ENCODE results near the gene LDLRAD4.
A peak's percentile ranks its signal among the peaks of the same experiment; 100 is the strongest.

LDLRAD4 gene

DNA sequence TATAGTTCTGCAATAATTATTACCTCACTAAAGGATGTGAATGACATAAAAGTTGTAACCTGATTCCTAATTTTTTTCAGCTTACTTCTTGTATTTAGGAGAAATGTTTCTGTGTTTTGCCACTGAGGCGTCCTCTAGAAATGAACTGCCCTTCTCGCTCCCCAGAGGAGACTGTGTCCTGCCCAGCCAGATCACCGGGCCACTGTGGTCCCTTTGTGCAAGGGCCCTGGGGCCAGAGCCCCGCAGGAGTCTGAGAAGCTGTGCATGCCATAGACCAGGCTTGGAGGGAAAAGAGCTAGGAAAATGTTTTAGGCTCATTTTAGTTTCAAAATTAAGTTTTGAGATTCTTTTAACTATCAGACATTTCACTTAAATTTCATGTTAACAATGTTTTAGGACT lies 31.1 kb upstream of the LDLRAD4 start:
- no peak overlapping the region for H3K27ac Mint-ChIP-seq

DNA sequence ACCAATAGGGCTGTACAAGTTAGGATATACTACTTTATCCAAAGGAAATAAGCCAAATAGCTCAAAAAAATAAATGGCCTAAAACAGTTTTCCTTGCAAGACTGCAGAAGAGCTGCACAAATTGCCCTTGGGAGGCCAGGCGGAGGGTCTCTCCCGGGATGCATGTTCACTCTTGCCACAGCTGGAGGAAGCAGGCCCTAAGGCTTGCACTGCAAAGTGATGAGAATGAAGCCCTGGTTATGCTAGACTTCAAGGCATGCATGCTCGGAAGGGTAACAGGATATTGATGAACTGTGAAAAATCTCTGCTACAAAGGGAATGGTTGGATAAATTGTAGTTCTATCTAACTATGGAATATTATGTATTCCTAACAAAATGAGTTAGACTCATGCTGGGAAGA lies 27.5 kb upstream of the LDLRAD4 start:
- H3K27ac Mint-ChIP-seq = no peak overlapping the region
- no peaks in the 10 kb centered on the region for H3K27me3 Mint-ChIP-seq
- H3K4me1 Mint-ChIP-seq = no peaks in the 10 kb centered on the region
- H3K9me3 Mint-ChIP-seq = no peaks in the 10 kb centered on the region
- H3K4me3 Mint-ChIP-seq = no peak overlapping the region
- no peaks in the 10 kb centered on the region for H3K36me3 Mint-ChIP-seq

More for the DNA sequence above, 31.1 kb upstream of the LDLRAD4 start:
- no peaks in the 10 kb centered on the region for H3K27me3 Mint-ChIP-seq
- no peaks in the 10 kb centered on the region for H3K9me3 Mint-ChIP-seq
- no peaks in the 10 kb centered on the region for H3K36me3 Mint-ChIP-seq
- no peaks in the 10 kb centered on the region for H3K4me1 Mint-ChIP-seq
- H3K4me3 Mint-ChIP-seq = no peak overlapping the region

DNA sequence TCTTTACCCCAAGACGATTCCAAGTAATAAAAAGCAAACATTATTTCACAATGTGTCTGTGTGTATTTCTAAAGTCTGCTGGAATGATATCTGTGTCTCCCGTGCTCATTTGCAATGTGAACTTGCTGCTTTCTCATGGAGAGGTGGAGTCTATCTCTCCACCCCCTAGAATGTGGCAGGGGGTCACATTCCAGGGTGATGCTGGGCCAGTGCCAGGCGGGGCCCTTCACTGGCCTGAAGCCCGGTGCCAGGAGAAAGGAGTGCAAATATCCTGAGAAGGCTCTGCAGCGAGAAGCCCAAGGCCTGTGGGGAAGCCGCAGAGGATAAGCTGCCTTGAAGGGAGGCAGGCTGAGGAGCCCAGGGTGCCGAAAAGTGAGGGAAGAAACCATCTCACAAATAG lies 26.8 kb upstream of the LDLRAD4 start:
- Mint-ChIP-seq H3K27ac (no peak overlapping the region), H3K4me1 (no peaks in the 10 kb centered on the region), H3K36me3 (no peaks in the 10 kb centered on the region), H3K9me3 (no peaks in the 10 kb centered on the region), H3K27me3 (peaks cover 1% of the 10 kb centered on the region), H3K4me3 (no peak overlapping the region)

DNA sequence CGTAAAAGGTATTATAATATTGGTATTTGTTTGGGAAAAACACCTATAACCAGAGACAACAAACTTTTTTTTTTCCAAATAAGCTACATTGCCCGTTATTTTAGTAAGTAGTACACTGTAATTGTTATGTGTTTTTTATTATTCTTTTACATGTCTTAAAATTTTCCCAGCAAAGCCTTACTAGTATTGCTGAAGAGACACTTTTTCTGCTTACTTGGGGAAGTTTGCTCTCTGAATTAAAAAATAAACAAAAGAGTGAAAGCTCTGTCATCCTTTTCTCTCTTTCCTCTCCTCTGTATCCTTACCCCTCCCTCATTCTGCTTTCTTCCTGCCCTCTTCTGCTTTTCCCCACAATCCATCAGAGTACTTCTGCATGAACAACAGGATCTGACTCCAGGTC lies 25.6 kb upstream of the LDLRAD4 start:
- Mint-ChIP-seq H3K9me3 (no peaks in the 10 kb centered on the region), H3K27ac (no peak overlapping the region), H3K36me3 (no peaks in the 10 kb centered on the region), H3K4me3 (no peak overlapping the region), H3K27me3 (peaks cover 1% of the 10 kb centered on the region), H3K4me1 (no peaks in the 10 kb centered on the region)

DNA sequence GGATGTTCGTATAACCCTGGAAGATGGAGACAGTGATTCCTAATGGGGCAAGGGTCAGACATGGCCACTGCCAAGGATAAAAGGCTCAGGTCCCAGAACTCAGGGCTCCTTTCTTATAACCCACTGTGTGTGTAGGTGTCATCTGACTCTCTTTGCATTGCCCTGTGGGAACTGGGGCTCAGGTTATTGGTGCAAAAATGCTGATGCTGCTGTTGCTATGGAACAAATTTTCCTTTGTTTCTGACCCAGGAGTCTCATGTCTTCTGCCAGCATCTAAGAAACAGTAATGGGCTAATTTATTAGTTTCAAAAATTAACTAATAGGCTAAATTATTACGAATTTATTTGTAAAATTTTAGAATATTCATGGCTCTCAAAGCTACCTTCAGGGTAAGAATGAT lies 24.3 kb upstream of the LDLRAD4 start:
- Mint-ChIP-seq H3K9me3 (peaks cover 4% of the 10 kb centered on the region), H3K4me1 (no peaks in the 10 kb centered on the region), H3K36me3 (peaks cover 3% of the 10 kb centered on the region), H3K27ac (no peak overlapping the region), H3K4me3 (no peak overlapping the region), H3K27me3 (peaks cover 4% of the 10 kb centered on the region)

DNA sequence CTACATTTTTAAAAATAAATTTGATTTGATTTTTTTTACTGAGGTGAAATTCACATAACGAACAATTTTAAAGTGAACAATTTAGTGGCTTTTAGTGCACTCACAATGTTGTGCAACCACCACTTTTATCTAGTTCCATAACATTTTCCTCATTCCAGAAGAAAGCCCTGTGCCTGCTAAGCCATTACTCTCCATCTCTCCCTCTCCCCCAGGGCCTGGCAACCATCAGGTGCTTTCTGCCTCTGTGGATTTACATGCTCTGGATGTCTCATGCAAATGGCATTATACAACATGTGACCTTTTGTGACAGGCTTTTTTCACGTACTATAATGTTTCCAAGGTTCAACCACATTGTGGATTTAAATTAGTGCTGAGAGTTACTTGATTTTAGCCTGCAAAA lies 19.9 kb upstream of the LDLRAD4 start:
- H3K36me3 Mint-ChIP-seq = peaks cover 9% of the 10 kb centered on the region
- H3K4me1 Mint-ChIP-seq = no peaks in the 10 kb centered on the region
- H3K27ac Mint-ChIP-seq = no peak overlapping the region
- peaks cover 4% of the 10 kb centered on the region for H3K9me3 Mint-ChIP-seq
- H3K27me3 Mint-ChIP-seq = peaks cover 8% of the 10 kb centered on the region
- no peak overlapping the region for H3K4me3 Mint-ChIP-seq

DNA sequence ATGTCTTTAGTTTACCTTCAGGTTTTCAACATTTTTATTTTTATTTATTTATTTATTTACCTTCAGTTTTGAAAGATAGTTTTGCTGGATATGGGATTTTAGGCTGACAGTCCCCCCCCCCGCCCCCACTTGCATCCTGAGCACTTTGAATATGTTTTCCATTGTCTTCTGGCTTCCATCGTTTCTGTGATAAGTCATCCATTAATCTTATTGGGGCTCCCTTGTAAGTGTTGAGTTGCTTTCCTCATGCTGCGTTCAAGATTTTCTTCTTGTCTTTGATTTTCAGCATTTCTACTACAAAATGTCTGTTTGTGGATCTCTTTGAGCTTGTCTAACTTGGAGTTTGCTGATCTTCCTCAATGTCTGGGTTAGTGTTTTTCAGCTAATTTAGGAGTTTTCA lies 19.4 kb upstream of the LDLRAD4 start:
- Mint-ChIP-seq H3K27ac (no peak overlapping the region), H3K27me3 (peaks cover 8% of the 10 kb centered on the region), H3K36me3 (peaks cover 9% of the 10 kb centered on the region), H3K4me3 (no peak overlapping the region), H3K9me3 (peaks cover 4% of the 10 kb centered on the region), H3K4me1 (no peaks in the 10 kb centered on the region)

DNA sequence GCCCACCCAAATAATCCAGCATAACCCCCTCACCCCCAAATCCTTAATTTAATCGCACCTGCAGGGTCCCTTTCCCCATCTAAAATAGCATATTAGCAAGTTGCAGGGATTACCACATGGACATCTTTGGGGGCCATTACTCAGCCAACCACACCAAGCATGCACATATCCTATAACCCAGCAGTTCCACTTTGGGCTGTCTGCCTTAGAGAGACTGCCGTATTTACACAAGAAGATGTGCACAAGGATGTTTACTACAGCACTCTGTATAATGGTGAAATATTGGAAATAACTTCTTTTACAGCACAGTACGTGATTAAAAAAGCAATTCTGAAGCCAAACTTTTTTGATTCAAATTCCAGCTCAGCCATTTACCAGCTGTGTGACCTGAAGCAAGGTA lies 17.3 kb upstream of the LDLRAD4 start:
- H3K9me3 Mint-ChIP-seq = peaks cover 4% of the 10 kb centered on the region
- peaks cover 9% of the 10 kb centered on the region for H3K36me3 Mint-ChIP-seq
- H3K4me3 Mint-ChIP-seq = no peak overlapping the region
- H3K4me1 Mint-ChIP-seq = no peaks in the 10 kb centered on the region
- H3K27me3 Mint-ChIP-seq = peaks cover 7% of the 10 kb centered on the region
- H3K27ac Mint-ChIP-seq = no peak overlapping the region

DNA sequence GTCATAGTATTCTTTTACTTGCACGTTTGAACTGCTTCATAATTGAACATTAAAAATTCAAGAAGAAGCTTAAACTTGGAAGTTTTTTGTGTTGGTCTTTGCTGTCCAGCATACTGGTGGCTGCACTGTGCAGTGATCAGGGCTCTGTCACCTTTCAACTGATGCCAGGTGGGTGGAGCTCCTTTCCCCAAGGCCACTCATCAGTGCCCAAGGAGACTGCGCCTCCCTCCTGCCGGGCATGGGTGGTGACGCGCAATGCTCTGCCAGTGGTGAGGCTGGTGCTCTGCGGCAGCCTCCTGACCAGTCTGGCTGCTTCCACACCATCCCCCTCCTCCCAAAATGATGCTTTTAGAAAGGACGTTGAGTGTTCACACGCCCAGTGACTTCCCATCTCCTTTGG lies 16.0 kb upstream of the LDLRAD4 start:
- peaks cover 4% of the 10 kb centered on the region for H3K9me3 Mint-ChIP-seq
- H3K27ac Mint-ChIP-seq = no peak overlapping the region
- H3K4me3 Mint-ChIP-seq = no peak overlapping the region
- peaks cover 9% of the 10 kb centered on the region for H3K36me3 Mint-ChIP-seq
- peaks cover 12% of the 10 kb centered on the region for H3K27me3 Mint-ChIP-seq
- peaks cover 6% of the 10 kb centered on the region for H3K4me1 Mint-ChIP-seq

DNA sequence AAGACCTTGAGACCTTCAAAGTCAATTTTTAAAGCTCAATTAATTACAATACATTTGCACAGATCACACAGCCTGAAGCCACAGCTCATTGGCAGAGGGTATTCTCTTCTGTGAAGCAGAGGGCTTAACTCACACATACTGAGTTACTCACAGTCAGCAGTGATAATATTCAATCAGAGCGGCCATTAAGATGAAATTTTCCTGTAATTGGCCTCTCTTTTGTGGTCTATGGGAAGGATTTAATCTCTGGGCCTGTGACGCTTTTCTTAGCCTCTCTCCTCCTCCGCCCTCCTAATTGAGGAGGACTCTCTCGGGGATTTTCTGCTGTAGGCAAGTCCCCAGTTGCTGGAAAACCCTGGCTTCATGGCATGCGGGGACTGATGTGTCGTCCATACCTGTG lies 12.3 kb upstream of the LDLRAD4 start:
- Mint-ChIP-seq H3K36me3 (no peaks in the 10 kb centered on the region), H3K9me3 (no peaks in the 10 kb centered on the region), H3K4me1 (peaks cover 10% of the 10 kb centered on the region), H3K27me3 (peaks cover 23% of the 10 kb centered on the region), H3K4me3 (no peak overlapping the region), H3K27ac (no peak overlapping the region)

DNA sequence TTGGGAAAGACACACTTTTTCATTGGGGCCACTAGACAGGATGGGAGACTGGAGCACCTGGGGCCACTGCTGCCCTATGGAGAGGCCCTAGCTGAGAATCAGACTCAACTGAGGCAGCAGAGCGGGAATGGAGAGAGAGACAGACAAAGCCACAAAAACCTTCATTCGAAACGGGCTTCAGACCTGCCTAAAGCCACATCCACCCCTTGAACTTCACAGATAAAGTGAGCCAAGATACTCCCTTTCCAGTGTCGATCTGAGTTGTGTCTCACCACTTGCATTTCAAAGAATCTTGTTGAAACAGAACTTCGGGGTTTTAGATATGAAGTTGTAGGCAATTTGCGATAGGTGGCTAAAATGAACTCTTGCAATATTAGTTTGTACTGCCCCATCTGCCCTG lies 11.3 kb upstream of the LDLRAD4 start:
- Mint-ChIP-seq H3K4me1 (peaks cover 10% of the 10 kb centered on the region), H3K9me3 (no peaks in the 10 kb centered on the region), H3K36me3 (no peaks in the 10 kb centered on the region), H3K27ac (peak overlapping the region; percentile 2), H3K4me3 (no peak overlapping the region), H3K27me3 (peaks cover 23% of the 10 kb centered on the region)

DNA sequence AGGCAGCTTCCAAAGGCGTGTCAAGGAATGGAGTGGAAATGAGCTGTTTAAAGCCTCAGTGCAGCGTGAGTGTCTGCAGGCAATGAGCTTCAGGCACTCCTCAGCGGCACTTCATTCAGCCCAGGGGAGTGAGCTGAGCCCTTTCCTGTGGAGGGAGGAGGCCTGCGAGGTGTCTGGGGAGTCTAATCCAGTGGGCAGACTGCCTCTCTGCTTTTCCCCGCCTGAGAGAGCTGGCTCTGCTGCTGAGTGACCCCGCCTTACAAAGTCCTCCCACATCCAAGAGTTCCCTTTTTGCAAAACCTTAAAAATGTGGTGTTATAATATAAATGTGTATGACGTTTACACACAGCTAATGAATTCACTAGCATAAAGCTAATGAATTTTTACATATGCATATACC lies 7.0 kb upstream of the LDLRAD4 start:
- H3K36me3 Mint-ChIP-seq = no peaks in the 10 kb centered on the region
- no peaks in the 10 kb centered on the region for H3K9me3 Mint-ChIP-seq
- H3K4me1 Mint-ChIP-seq = peaks cover 14% of the 10 kb centered on the region
- no peak overlapping the region for H3K27ac Mint-ChIP-seq
- H3K27me3 Mint-ChIP-seq = peaks cover 18% of the 10 kb centered on the region
- H3K4me3 Mint-ChIP-seq = no peak overlapping the region

DNA sequence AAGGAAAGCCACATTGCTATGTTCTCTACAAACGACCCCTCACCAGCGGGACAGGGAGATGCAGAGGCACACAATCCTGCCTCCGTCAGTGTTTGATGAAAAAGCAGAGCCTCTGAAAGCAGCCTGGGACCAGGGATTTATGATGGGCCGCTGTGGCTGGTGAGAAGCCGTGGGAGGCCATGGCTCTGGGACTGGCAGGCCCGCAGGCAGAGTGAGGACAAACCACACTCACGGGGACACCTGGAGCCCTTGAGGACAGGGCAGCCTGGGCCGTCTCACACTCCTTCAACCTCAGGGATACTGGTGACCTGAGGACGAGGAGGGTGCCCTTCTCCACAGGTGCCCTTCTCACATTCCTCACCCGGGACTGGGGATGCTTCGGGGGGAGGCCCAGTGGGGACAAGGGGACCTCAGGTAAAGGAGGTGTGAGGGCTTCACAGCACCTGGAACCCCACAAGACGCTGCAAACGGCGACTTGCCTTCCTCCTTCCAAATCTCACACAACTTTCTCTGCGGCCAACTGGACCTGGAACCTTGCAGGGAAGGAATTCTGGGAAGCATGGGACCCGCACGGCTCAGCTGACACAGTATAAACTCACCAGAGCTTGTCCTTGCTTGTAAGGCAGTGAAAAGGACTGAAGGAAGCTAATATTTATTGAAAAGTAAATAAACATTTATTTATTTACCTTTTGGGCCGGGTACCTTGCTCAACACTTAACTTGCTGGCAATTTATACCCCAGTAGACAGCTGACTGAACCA lies 5.3 kb upstream of the LDLRAD4 start:
- Mint-ChIP-seq H3K4me3 (no peak overlapping the region), H3K36me3 (no peaks in the 10 kb centered on the region), H3K27me3 (peaks cover 10% of the 10 kb centered on the region), H3K27ac (no peak overlapping the region), H3K9me3 (no peaks in the 10 kb centered on the region), H3K4me1 (peaks cover 8% of the 10 kb centered on the region)

DNA sequence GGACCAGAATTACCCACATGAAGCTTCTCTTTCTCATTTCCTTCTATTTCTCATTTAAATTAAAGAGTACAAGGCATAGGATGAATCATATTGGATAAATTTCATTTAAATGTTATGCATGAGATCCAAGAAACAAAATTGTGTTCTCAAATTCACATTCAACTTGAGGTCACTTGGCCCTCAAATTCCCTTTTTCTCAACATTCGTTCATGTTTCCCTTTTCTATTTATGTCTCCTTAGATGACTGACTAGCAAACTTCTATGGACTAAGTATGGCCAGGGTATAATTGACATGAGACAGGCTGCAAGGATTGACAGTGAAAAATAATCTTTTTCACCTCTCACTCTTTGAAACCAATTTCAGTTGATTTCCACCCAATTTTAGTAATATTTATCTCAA lies 4.0 kb upstream of the LDLRAD4 start:
- H3K27me3 Mint-ChIP-seq = peaks cover 6% of the 10 kb centered on the region
- H3K27ac Mint-ChIP-seq = no peak overlapping the region
- H3K4me1 Mint-ChIP-seq = peaks cover 17% of the 10 kb centered on the region
- H3K9me3 Mint-ChIP-seq = no peaks in the 10 kb centered on the region
- no peak overlapping the region for H3K4me3 Mint-ChIP-seq
- no peaks in the 10 kb centered on the region for H3K36me3 Mint-ChIP-seq

DNA sequence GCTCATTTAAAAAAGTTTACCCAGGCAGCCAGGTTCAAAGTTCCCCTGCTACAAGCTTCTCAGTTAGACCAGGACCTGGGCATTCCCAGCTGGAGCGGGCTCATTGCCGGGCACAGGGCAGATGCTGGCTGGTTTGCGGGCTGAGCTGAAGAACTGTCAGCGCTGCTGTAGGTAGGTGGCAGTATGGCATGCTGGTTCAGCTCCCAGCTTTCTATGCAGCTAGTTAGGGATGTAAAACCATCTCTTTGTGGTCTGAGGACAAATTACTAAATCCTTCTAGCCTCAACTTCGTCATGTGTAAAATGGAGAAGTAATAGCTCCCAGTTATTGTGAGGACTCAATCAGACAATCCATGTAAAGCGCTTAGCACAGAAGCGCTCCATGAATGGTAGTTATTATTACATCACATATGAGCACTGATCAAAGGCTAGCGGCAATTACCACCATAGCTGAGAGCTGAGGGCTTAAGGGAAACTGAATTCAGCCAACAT lies 2.4 kb upstream of the LDLRAD4 start:
- Mint-ChIP-seq H3K27me3 (peaks cover 6% of the 10 kb centered on the region), H3K27ac (no peak overlapping the region), H3K4me3 (peak overlapping the region; percentile 94), H3K4me1 (peaks cover 32% of the 10 kb centered on the region), H3K9me3 (no peaks in the 10 kb centered on the region), H3K36me3 (no peaks in the 10 kb centered on the region)

DNA sequence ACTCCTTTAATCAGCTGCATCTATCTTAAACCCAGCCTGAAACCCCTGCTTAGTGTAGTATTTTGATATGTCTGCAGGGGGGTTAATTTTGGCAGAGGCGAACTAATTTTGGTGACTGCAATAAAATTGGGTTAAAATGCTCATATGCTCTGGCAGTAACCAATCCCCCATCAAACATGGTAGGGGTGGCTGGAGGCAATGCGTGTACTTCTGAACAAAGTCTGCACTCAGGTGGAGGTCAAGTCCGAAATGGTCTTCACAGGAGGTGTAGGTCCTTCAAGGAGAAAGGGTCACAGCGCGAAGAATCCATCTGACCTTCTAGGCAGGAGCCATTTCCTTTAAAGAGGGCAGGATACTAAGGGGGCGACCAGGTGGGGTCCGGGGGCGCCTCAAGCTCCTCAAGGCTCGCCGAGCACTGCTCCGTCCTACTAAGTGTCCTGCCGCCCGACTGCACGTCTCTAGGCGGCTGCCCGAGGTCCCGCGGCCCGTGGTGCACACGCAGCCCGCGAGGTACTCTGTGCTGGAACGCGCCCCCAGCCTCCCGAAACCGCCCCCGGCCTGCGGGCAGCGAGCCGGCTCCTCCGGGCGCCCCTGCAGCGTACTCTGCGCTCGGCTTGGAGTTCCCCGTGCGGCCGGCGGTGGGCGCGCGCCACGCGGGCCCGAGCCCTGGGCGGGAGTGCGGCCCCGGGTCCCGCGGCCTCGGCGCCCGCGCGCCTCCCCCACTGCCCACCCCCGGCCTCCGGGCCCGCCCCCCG lies 1.7 kb upstream of the LDLRAD4 start:
- H3K36me3 Mint-ChIP-seq = no peaks in the 10 kb centered on the region
- H3K4me1 Mint-ChIP-seq = peaks cover 36% of the 10 kb centered on the region
- peaks cover 6% of the 10 kb centered on the region for H3K27me3 Mint-ChIP-seq
- peak overlapping the region; percentile 94 for H3K4me3 Mint-ChIP-seq
- H3K9me3 Mint-ChIP-seq = no peaks in the 10 kb centered on the region
- H3K27ac Mint-ChIP-seq = peak overlapping the region; percentile 80
